HL-60 (cell line): ENCODE data around the gene XRCC4.

Experiments
- CTCF ChIP-seq: IDR thresholded peaks from one replicate; pipeline ENCODE4 v1.5.1; 2011; ENCODE audit warnings: low read length, control low read depth, inconsistent platforms; ENCODE audit not compliant: insufficient read depth
- GABPA ChIP-seq: IDR thresholded peaks from 2 replicates; pipeline ENCODE4 v1.6.1; 2012; ENCODE audit warnings: low read depth

DNA sequence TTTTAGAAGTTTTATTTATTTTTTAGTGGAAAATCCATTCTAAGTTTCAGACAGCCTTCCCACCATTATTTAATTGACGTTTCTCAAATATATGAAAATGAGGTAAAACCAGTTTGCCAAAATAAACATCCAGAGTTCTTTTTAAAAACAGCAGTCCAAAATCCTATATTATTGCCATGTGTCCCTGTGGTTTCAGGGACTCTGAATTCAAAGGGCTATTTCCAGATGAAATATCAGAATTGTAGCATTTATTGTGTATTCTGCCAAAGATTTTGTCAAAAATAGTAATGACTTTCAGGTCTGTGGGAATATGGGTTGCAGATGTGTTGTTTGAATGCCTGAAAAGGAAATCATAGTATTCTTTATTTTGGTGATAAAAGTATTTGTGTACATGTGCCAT lies 41.6 kb downstream of the XRCC4 start:
- TF ChIP-seq CTCF (no peak), GABPA (no peak)
